Stimulated activated CD4-positive, alpha-beta T cell treated with anti-CD3 and anti-CD28 coated beads, TNF-alpha, amount 100 ng/mL, for 4 hours (primary cell): Measurements from ENCODE around the gene TMEM184B.

Experiments
- DNase-seq, 3 experiments: peaks; one replicate each; pipeline ENCODE4 v3.0.0-alpha.2; 2020; ENCODE audit warnings: low read depth in 3 of 3

TMEM184B gene

DNA sequence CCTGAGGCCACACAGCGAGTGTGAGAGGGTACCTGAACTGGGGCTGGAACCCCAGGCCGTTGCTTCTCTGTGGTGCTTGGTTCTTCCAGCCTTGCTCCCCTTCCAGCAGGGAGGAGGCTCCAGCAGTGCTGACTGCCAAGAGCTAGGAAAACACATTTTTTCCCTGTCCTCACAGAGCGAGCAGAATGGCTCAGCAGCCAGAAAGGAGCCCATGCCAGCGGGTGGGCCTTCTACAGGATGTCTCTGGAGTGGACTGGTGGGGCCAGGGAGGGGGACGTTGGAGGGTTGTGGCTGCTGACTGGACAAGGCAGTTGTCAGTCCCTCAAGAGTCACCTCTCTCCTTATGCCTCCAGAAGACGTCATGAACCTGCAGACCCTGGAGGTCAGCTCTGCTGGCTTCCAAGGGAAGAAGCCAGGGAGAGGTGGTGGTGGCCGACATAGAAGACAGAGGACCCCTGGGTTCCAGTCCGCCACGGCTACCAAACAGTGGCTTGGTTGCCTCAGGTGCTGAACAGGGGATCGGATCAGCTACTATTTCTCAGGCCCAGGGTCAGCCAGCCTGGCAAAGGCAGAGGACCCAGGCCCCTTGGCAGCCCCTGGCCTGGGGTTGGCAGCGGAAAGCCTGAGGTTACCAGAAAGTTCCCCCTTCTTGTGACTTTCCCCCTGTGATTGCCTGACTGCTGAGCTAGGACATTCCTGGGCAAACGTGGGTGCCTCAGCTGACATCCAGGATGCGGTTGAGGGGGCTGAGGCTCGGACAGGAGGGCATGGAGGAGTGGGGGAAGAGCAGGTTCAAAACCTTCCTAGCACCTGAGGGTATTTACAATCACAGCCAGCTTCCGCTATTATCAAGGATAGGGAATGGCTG, 67.3 kb downstream of the TMEM184B start:
- DNase-seq = no peak

DNA sequence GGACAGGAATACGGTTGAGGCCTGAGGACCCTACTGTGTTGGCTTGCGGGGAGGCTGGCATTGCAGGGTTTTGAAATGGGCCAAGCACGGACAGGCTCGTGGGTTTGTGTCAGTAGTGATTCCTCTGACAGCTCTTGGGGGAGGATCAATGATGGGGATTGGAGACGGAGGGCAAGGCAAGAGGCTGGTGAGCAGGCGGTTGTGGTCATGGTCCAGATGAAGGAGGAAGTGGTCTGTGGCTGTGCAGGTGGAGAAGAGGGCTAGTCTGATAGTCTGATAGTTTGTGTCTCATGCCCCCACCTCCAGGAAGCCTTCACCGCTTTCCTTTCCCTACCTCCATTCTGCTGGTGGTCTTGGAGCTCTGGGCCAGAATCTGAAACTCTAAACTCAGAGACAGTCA, 68.0 kb downstream of the TMEM184B start:
- DNase-seq = no peak

DNA sequence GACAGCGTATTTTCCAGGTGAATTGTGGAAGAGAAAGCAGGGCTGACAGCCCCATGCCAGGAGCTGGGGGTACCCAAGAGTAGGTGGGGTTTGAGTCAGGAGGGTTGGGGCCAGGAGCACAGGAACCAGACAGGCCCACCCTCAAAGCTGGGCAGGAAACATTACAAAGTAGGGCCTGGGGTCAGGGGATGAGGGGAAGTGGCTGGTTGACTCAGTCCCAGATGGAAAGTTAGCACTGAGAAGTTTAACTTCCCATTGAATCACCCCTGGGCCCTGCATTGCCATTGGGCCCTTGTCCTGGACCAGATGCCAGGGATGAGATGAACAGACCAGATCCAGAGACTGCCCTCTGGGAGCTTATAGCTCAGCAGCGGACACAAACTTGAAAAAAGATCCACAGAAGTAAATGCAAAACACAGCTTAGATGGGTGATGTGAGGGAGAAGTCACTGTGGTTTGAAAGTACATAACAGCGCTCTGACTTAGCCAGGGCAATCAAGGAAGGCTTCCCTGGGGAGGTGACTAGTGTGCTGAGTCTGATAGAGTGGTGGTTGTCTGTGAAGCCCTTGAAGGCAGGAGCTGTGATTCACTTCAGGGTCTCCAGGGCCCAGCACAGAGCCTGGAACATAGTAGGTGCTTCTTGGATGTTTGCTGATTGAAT, 68.8 kb downstream of the TMEM184B start:
- no peak for DNase-seq

DNA sequence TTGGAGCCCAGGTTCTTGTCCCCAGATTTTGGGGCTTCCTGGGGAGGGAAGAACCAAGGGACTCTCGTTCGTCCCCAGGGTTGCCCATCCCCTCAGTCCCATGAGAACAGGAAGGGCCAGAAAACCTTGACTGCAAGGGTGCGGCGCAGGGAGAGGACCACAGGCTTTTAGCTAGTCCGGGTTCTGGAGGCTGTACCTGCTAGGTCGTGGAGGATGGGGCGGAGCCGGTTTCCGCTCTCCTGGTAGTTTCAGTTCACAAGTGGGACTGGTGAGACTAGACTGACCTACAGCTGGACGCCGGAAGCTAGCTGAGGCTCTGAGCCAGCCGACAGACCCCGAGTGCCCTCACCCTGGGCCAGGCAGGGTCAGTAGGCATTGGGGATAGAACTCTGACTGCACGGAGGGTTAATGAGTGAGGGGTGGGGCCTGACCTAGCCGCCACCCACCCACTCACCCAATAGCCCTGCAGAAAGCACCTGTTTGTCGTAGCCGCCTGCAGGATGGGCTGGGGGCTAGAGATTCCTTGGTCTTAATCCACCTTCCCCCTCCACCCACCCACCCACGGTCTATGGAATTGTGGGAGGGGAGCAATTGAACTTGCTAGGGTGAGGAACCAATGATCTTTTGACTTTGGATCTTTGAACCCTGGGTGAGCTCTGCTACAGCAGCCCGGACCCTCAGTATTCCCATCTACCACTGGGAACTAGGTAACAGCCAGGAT, 69.6 kb downstream of the TMEM184B start:
- no peak for DNase-seq

DNA sequence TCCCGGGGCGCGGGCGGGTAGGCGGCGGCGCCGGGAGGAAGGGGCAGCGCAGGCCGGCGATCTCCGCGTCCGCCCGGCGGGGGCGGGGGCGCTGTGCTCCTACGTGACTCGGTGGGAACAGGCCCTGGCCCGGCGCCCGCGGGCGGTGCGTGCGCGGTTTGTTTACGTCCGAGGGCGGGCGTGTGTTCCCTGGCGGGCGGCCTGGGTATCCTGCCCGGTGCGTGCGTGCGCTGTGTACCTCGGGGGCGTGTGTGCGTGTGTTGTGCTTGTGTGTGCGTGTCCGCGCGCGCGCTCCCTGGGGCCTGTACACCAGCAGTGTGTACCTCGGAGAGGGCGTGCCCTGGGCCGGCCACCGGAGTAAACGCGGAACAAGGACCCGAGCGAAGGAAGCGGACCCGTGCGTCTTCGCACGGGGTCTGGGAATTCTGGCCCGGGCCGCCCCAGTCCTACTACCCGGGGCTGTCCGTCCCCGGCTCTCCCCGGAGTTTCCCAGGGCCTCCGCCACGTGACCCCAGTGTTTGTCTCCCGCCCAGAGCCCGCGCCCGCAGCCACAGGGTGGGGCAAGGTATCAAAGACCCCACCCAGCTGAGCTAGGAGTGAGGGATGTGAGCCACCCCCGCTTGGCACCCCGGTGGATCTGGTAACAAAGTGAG, 70.2 kb downstream of the TMEM184B start:
- DNase-seq = no peak

DNA sequence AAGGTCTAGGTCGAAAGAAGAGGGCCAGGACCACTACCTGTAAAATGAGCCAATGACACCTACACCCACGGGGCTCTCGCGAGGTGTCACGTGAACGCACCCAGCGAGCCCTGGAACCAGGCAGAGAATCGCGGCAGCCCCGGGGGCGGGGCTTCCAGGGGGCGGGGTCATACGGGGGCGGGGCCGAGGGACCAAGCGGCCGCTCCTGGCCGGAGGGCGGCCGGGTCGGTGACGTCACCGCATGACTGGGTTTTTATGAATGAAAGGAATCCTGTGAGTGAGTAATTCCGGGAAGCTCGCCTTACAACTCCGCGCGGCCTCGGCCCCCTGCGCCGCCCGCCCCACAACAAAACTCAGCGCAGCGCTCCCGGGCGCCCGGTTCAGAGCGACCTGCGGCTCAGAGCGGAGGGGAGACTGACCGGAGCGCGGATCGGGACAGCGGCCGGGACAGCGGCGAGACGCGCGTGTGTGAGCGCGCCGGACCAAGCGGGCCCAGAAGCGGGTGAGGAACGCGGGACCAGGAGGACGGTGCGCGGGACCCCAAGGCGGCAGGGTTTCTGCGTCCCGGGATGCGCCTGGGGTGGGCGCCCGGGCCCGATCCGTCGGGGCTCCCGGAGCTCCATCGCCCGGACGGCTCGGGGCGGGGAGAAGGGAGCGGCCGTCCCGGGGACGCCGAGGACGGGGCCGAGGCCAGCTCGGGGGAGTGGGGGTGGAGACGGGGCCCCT, 70.9 kb downstream of the TMEM184B start, which contains the start of gene MAFF:
TSS of gene MAFF (plus strand) at position 284 of the 726 bp plus-strand sequence. CDS start 11,860 bp downstream, outside the sequence.
- peak; percentile 72 to 83 (median 82) for DNase-seq

DNA sequence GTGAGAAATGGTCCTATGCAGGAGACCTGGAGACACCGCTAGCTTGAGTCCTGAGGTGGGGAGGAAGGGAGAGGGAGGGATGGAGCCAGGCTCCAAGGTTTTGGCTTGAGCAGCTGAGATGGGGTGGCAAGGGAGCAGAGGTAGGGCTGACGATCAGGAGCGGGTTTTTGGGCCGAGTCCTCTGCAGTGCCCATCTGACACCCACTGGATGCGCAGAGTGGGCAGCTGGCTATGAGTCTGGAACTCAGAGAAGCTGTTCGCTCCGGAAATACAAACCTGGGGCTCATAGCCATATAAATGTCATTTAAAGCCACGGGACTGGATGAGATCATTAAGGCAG, 71.5 kb downstream of the TMEM184B start:
- DNase-seq = no peak

DNA sequence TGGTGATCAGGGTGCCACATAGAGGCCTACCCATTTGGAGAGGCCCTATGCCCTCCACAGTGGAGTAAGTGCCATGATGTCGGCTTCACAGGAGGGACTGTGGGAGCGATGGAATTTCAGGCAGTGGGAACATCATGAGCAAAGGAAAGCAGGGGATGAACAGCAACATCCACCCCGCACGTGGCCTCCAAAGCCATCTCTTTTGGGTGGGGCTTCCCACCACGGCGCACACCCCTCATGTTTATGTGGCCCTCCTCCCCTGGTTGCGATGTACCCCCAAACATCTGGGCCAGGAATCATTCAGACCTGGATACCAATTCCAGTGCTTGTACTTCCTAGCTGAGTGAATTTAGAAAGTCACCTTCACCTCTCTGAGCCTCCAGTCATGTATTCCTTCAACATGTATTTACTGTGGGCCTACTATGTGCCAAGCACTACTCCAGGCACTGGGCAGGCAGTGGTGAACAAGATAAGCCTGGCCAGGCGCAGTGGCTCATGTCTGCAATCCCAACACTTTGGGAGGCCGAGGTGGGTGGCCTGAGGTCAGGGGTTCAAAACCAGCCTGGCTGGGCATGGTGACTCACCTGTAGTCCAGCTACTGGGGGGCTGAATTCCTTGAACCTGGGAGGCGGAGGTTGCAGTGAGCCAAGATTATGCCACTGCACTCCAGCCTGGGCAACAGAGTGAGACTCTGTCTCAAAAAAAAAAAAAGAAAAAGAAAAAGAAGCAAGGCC, 72.8 kb downstream of the TMEM184B start:
- no peak for DNase-seq

DNA sequence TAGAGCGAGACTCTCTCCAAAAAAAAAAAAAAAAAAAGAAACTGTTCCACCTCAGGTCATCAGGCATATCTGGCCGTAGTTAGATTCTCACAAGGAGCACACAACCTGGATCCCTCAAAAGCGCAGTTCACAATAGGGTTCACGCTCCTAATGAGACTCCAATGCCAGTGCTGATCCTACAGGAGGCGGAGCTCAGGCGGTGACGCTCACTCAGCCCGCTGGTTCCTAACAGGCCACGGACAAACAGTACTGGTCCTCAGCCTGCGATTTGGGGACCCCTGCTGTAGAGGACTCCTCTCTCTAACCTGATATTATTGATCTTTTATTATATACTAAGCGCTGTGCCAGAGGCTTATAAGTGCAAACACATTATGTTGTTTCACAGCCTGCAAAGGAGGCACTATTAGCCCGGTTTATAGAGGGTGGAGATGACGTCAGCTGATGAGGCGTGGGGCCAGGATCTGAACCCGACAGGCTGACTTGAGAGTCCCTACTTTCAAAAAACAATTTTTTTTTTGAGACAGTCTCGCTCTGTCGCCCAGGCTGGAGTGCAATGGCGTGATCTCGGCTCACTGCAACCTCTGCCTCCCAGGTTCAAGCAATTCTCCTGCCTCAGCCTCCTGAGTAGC, 75.9 kb downstream of the TMEM184B start:
- DNase-seq = no peak

DNA sequence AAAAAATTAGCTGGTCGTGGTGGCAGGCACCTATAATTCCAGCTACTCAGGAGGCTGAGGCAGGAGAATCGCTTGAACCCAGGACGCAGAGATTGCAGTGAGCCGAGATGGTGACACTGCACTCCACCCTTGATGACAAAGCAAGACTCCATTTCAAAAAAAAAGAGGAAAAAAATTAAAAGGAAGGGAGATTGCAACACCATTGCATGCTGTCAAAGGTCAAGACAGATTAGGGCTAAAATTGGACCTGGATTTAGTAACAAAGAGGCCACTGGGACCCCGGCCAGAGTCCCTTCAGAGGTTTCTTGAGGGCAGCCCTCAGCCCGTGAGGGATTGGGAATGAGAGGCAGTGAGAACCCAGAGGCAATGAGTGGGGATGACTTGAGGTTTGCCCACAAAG, 79.2 kb downstream of the TMEM184B start:
- DNase-seq = no peak

DNA sequence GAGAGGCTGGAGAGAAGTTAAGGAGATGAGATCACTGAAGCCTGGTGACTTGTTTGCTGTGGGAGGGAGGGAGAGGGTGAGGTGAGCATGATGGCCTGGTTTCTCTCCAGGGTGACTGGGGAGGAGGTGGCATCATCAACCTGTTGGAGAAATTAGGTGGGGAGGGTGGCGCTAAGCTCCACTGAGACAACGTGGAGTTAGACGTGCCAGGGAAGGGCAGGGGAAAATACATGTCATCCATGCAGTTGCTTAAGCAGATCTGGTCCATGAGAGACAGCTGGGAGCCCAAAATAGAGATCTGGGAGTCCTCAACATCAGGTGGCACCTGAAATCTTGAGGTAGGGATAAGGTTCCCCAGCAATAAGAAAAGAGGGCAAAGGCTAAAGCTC, 80.3 kb downstream of the TMEM184B start:
- DNase-seq = no peak

DNA sequence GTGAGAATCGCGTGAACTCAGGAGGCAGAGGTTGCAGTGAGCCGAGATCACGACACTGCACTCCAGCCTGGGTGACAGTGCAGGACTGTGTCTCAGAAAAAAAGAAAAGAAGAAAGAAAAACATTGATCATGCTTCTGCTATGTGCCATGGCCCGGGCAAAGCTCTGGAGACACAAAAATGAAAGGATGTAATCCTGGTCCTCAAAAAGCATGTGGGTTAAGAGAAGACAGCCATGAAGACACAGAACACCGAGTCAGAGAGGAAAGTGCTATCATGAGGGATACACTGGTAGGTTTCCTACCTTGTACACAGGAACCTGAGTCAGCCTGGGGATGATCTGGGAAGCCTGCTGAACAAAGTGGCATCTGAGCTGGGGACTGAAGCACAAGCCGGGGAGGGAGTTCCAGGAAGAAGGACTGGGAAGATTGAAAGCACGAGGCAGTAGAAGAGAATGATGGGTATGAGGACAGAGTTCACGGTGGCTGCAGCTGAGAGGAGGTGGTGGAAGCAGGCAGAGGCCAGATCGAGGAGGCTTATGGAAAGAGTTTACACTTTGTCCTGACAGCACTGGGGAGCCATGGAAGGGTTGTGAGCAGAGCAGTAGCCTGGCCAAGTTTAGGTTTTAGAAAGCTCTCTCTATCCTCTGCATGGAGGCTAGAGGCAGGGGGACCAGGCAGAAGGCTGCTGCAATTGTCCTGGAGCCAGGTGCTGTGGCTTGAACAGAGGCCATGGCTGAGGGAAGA, 80.9 kb downstream of the TMEM184B start:
- no peak for DNase-seq

DNA sequence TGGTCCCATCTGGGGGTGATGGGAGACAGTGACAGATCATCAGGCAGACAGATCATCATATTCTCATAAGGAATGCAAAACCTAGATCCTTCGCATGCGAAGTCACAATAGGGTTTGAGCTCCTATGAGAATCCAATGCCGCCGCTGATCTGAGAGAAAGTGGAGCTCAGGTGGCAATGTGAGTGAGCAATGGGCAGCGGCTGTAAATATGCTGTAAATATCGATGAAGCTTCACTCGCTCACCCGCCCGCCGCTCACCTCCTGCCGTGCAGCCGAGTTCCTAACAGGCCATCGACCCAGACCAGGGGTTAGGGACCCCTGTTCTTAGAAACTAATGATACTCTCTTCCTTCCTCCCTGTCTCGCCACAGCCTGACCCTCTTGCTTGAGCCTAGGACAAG, 81.8 kb downstream of the TMEM184B start:
- no peak for DNase-seq

DNA sequence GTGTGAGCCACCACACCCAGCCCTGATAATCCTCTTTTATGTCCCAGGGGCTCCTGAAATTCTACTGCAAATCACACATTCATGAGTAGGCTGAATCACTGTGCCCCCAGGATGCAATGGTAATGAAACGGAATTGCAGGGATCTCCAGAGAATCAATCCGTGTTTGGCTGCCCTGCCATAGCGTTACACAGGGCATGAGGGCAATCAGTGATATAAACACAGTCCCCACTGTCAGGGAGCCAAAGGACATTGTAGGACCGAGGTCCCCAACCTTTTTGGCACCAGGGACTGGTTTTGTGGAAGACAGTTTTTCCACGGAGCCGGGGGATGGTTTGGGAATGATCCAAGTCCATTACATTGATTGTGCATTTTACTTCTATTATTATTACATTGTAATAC, 82.2 kb downstream of the TMEM184B start:
- DNase-seq = no peak

DNA sequence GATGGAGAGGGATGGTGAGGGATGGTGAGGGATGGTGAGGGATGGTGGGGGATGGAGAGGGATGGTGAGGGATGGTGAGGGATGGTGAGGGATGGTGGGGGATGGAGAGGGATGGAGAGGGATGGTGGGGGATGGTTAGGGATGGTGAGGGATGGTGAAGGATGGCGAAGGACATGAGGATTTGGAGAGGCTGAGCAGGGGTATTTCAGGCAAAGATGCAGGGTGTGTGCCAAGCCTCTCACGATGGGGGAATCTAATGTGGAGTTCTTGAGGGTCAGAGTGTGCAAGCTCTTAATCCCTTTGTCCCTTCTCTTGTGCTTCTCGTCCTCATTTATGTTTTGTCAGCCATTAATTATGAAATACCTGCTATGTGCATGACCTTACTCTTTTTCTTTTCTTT, 83.7 kb downstream of the TMEM184B start:
- DNase-seq = no peak

DNA sequence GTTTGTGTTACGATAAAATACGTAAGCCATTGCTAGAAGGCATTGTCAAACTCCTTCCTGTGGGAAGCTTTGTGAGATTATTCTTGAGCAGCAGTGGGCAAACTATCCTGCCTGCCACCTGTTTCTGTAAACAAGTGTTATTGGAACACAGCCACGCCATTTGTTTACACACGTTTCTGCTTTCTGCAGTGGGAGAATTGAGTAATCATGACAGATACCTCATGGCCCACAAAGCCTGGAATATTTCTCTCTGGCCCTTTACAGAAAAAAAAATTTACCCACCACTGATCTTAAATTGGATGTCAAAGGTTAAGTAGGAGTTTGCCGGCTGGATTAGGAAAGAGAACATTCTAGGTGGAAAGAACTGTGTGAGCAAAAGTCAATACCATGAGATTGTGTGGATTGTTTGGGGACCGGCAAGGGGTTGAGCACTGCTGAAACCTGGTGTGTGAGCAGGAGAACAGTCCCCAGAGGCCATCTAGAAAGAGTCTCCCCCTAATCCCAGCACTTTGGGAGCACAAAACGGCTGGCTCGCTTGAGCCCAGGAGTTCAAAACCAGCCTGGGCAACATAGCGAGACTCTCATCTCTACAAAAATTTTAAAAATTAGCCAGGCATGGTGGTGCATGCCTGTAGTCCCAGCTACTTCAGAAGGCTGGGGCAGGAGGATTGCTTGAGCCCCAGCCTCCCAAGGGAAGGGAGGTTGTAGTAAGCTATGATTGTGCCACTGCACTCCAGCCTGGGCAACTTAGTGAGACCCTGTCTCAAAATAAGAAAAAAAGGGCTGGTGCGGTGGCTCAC, 85.2 kb downstream of the TMEM184B start:
- no peak for DNase-seq

DNA sequence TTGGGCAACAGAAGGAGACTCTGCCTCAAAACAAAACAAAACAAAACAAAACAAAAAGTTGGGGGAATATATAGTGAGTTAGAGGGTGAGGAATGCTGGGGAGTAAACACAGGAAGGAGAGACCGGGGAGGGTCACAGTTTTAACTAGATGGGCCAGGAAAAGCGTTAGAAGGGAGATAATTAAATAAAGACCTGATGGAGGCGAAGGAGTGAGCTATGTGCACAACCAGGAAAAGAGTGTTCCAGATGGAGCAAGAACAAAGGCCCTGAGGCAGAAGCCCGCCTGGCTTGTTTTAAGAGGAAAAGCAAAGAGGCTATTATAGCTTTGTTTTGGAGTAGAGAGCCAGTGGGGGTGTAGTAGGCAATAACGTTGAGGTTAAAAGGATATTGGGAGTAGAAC, 86.4 kb downstream of the TMEM184B start:
- DNase-seq = no peak

DNA sequence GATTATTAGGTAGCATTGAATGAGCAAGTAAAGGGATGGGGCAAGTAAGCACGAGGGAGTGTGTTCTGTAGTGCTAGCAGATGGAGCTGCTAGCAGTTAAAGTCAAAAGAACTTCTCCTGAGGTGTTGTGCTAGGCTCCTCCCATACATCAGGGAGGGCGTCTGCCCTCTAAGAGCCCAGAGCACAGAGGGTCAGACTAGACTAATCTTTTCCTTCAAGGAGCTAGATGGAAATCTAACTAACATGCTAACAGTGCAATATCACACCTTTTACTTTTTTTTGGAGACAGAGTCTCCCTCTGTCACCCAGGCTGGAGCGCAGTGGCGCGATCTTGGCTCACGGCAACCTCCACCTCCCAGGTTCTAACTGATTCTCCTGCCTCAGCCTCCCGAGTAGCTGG, 88.0 kb downstream of the TMEM184B start:
- no peak for DNase-seq
